WERI-Rb-1 (cell line): ENCODE results near the gene ATP8B4.

Experiments used
- DNase-seq: peaks from one replicate; pipeline ENCODE4 v3.0.0-alpha.2; 2020
- H3K27ac ChIP-seq: fragments of 250-450 bp; sonication (Bioruptor Pico); 2 replicates; pipeline ENCODE4 v1.5.1; 2020; ENCODE audit warnings: mild to moderate bottlenecking, moderate library complexity
- H3K27me3 ChIP-seq: fragments of 250-450 bp; sonication (Bioruptor Pico); 2 replicates; pipeline ENCODE4 v1.5.1; 2021; ENCODE audit warnings: mild to moderate bottlenecking, low read depth, moderate library complexity; ENCODE audit not compliant: insufficient read depth, severe bottlenecking
- H3K36me3 ChIP-seq: fragments of 250-450 bp; sonication (Bioruptor Pico); 2 replicates; pipeline ENCODE4 v1.5.1; 2020; ENCODE audit warnings: mild to moderate bottlenecking, moderate library complexity
- H3K4me3 ChIP-seq: 2 replicates; pipeline ENCODE4 v1.5.1; 2011; ENCODE audit warnings: low read depth, mild to moderate bottlenecking, control low read depth, low read length
- H3K9me3 ChIP-seq: fragments of 250-450 bp; sonication (Bioruptor Pico); 2 replicates; pipeline ENCODE4 v1.5.1; 2021; ENCODE audit warnings: mild to moderate bottlenecking, moderate library complexity; ENCODE audit not compliant: severe bottlenecking
- CTCF ChIP-seq: IDR thresholded peaks from 2 replicates; pipeline ENCODE4 v1.5.1; 2011; ENCODE audit warnings: low read depth, mild to moderate bottlenecking, control low read depth, inconsistent platforms, low read length

ATP8B4 gene

GRCh38 chr15:50083424-50084025 is 35.5 kb downstream of the ATP8B4 start:
- no peak for TF ChIP-seq CTCF
- no peak for DNase-seq
- no peak overlapping the region for H3K27ac ChIP-seq

GRCh38 chr15:50082066-50082465 is 37.0 kb downstream of the ATP8B4 start:
- TF ChIP-seq CTCF, result no peak
- Histone ChIP-seq H3K4me3 (no peak overlapping the region), H3K27ac (no peak overlapping the region), H3K36me3 (no peaks in the 10 kb centered on the region), H3K27me3 (no peaks in the 10 kb centered on the region), H3K9me3 (no peaks in the 10 kb centered on the region)
- no peak for DNase-seq

More at GRCh38 chr15:50083424-50084025, 35.5 kb downstream of the ATP8B4 start:
- H3K9me3 ChIP-seq, result no peaks in the 10 kb centered on the region
- no peak overlapping the region for H3K4me3 ChIP-seq
- no peaks in the 10 kb centered on the region for H3K27me3 ChIP-seq
- H3K36me3 ChIP-seq, result no peaks in the 10 kb centered on the region

GRCh38 chr15:50077651-50078050 is 41.4 kb downstream of the ATP8B4 start:
- Histone ChIP-seq H3K9me3 (no peaks in the 10 kb centered on the region), H3K27me3 (no peaks in the 10 kb centered on the region), H3K27ac (no peak overlapping the region), H3K4me3 (no peak overlapping the region), H3K36me3 (no peaks in the 10 kb centered on the region)
- no peak for TF ChIP-seq CTCF
- no peak for DNase-seq

GRCh38 chr15:50077176-50077575 is 41.9 kb downstream of the ATP8B4 start:
- no peak for TF ChIP-seq CTCF
- Histone ChIP-seq H3K36me3 (no peaks in the 10 kb centered on the region), H3K4me3 (no peak overlapping the region), H3K27me3 (no peaks in the 10 kb centered on the region), H3K9me3 (no peaks in the 10 kb centered on the region), H3K27ac (no peak overlapping the region)
- no peak for DNase-seq

- no peak for DNase-seq
- TF ChIP-seq CTCF, result no peak
Observed at GRCh38 chr15:50075319-50075718, 43.7 kb downstream of the ATP8B4 start.

GRCh38 chr15:50071551-50072258 is 47.3 kb downstream of the ATP8B4 start:
- DNase-seq, result peak; percentile 56
- no peak overlapping the region for H3K27ac ChIP-seq
- H3K4me3 ChIP-seq, result no peak overlapping the region
- H3K36me3 ChIP-seq, result no peaks in the 10 kb centered on the region
- H3K27me3 ChIP-seq, result no peaks in the 10 kb centered on the region
- no peak for TF ChIP-seq CTCF
- no peaks in the 10 kb centered on the region for H3K9me3 ChIP-seq

More at GRCh38 chr15:50075319-50075718, 43.7 kb downstream of the ATP8B4 start:
- no peaks in the 10 kb centered on the region for H3K9me3 ChIP-seq
- no peak overlapping the region for H3K4me3 ChIP-seq
- H3K27ac ChIP-seq, result no peak overlapping the region
- H3K36me3 ChIP-seq, result no peaks in the 10 kb centered on the region
- H3K27me3 ChIP-seq, result no peaks in the 10 kb centered on the region
